ENCODE results near the gene SCGB1A1.

DNA sequence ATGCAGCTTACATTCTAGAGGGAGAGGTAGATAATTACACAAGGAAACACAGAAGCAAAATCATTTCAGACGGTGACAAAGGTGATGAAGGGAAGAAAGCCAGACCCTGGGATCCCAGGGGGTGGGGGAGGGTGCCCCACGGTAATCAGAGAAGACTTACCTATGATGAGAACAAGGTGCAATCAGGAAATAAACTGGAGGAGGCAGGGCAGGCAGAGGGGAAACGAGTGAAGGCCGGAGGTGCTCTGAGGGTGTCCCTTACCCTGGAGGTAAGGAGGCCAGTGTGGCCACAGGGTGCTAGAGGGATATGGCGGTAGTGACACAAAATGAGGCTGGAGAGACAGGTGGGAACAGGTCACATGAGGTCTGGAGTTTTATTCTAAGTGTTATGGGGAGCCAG lies 13.9 kb upstream of the SCGB1A1 start:
- no peak for TF ChIP-seq POLR2A (IDR thresholded peaks at IDR 0.05; ENCODE audit: low read depth, low read length)
- no peak for TF ChIP-seq TAF1 (IDR thresholded peaks at IDR 0.05; ENCODE audit: low read depth, low read length)
- no peak for TF ChIP-seq POLR2AphosphoS5 (IDR thresholded peaks at IDR 0.05; ENCODE audit: low read depth, low read length)
- no peak for TF ChIP-seq SPI1 (IDR thresholded peaks at IDR 0.05; ENCODE audit: low read depth, low read length)
- TF ChIP-seq POU2F2 (IDR thresholded peaks at IDR 0.05; ENCODE audit: low read depth, low read length) = no peak

Measured in GM12891 (cell line).